ENCODE results near the gene ORC5.

Gene ORC5

GRCh38 chr7:104142147-104142546 is 65.7 kb downstream of the ORC5 start:
- H3K4me3 ChIP-seq (ENCODE audit: low read length, poor library complexity, severe bottlenecking) = no peak overlapping the region
- H3F3A ChIP-seq (ENCODE audit: low read depth) = no peaks in the 10 kb centered on the region
- no peak overlapping the region for H3K4me2 ChIP-seq (ENCODE audit: low read depth, low read length, poor library complexity, severe bottlenecking)
- H3K27me3 ChIP-seq (ENCODE audit: insufficient read depth, low read length, poor library complexity, severe bottlenecking) = no peaks in the 10 kb centered on the region
- peaks cover 11% of the 10 kb centered on the region for H3K4me1 ChIP-seq (ENCODE audit: insufficient read depth, low read length, poor library complexity, severe bottlenecking)
- no peaks in the 10 kb centered on the region for H3K9me3 ChIP-seq (ENCODE audit: insufficient read depth, low read depth, low read length)
- no peak for TF ChIP-seq CTCF (conservative IDR thresholded peaks at IDR 0.05; ENCODE audit: low read length)
- TF ChIP-seq EZH2phosphoT487 (IDR thresholded peaks at IDR 0.05; ENCODE audit: borderline replicate concordance) = no peak
- H2AFZ ChIP-seq (ENCODE audit: low read length) = no peak overlapping the region
- H3K9me2 ChIP-seq (replicated peaks; ENCODE audit: low read depth, low read length) = no peaks in the 10 kb centered on the region
- H3K79me2 ChIP-seq (ENCODE audit: insufficient read depth, low read length) = no peaks in the 10 kb centered on the region
- no peak overlapping the region for H3K9ac ChIP-seq (ENCODE audit: low read depth, low read length, poor library complexity, severe bottlenecking)
- no peaks in the 10 kb centered on the region for H4K20me1 ChIP-seq (ENCODE audit: insufficient read depth, low read length, poor library complexity, severe bottlenecking)
- H3K36me3 ChIP-seq (ENCODE audit: insufficient read depth, low read length) = peaks cover 5% of the 10 kb centered on the region; the same call in 1 of the 2 replicates

DNA sequence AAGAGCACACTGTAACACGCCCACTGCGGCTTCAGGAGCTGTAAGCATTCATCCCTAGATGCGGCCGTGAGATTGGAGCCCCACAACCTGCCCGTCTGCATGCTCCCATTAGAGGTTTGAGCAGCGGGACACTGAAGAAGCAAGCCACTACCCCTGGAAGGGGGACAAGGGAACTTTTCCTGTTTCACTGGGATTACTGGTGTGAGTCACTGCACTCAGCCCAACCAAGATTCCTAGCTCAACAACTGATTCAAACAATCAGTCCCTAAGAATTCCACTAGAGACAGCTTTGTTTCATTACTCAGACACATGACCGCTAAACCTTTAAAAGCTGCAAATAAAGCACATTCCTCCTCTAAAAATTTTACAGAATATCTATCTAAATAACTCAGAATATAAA is 69.8 kb downstream of the ORC5 start:
- Histone ChIP-seq H3F3A (ENCODE audit: low read depth) (no peaks in the 10 kb centered on the region), H3K4me2 (ENCODE audit: low read depth, low read length, poor library complexity, severe bottlenecking) (no peak overlapping the region), H3K4me3 (ENCODE audit: low read length, poor library complexity, severe bottlenecking) (no peak overlapping the region), H3K4me1 (ENCODE audit: insufficient read depth, low read length, poor library complexity, severe bottlenecking) (no peaks in the 10 kb centered on the region), H2AFZ (ENCODE audit: low read length) (no peak overlapping the region), H4K20me1 (ENCODE audit: insufficient read depth, low read length, poor library complexity, severe bottlenecking) (no peaks in the 10 kb centered on the region), H3K9me2 (replicated peaks; ENCODE audit: low read depth, low read length) (no peaks in the 10 kb centered on the region), H3K36me3 (ENCODE audit: insufficient read depth, low read length) (peaks cover 26% of the 10 kb centered on the region; the same call in 1 of the 2 replicates), H3K9me3 (ENCODE audit: insufficient read depth, low read depth, low read length) (no peaks in the 10 kb centered on the region), H3K79me2 (ENCODE audit: insufficient read depth, low read length) (no peaks in the 10 kb centered on the region), H3K27me3 (ENCODE audit: insufficient read depth, low read length, poor library complexity, severe bottlenecking) (no peaks in the 10 kb centered on the region), H3K9ac (ENCODE audit: low read depth, low read length, poor library complexity, severe bottlenecking) (no peak overlapping the region)
- no peak for TF ChIP-seq EZH2phosphoT487 (IDR thresholded peaks at IDR 0.05; ENCODE audit: borderline replicate concordance)
- no peak for TF ChIP-seq CTCF (conservative IDR thresholded peaks at IDR 0.05; ENCODE audit: low read length)

DNA sequence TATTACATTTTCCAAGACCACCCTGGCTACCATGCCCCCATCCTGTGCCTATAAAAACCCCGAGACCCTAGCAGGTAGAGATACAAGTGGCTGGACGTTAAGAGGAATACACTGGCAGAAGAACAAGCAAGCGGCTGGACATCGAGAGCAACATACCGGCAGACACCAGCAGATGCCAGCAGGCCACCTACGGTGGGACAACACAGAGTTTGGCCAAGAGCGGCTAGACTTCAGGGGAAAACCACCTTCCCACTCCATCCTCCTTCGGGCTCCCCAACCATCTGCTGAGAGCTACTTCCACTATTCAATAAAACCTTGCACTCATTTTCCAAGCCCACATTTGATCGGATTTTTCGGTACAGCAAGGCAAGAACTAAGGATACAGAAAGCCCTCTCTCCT is 70.3 kb downstream of the ORC5 start:
- no peaks in the 10 kb centered on the region for H3K79me2 ChIP-seq (ENCODE audit: insufficient read depth, low read length)
- no peak overlapping the region for H2AFZ ChIP-seq (ENCODE audit: low read length)
- TF ChIP-seq CTCF (conservative IDR thresholded peaks at IDR 0.05; ENCODE audit: low read length) (no peak), EZH2phosphoT487 (IDR thresholded peaks at IDR 0.05; ENCODE audit: borderline replicate concordance) (no peak)
- no peak overlapping the region for H3K4me3 ChIP-seq (ENCODE audit: low read length, poor library complexity, severe bottlenecking)
- H3K9me3 ChIP-seq (ENCODE audit: insufficient read depth, low read depth, low read length) = no peaks in the 10 kb centered on the region
- no peaks in the 10 kb centered on the region for H3K27me3 ChIP-seq (ENCODE audit: insufficient read depth, low read length, poor library complexity, severe bottlenecking)
- H3K36me3 ChIP-seq (ENCODE audit: insufficient read depth, low read length) = peaks cover 29% of the 10 kb centered on the region; the same call in 1 of the 2 replicates
- H3K9ac ChIP-seq (ENCODE audit: low read depth, low read length, poor library complexity, severe bottlenecking) = no peak overlapping the region
- H3K9me2 ChIP-seq (replicated peaks; ENCODE audit: low read depth, low read length) = no peaks in the 10 kb centered on the region
- H3K4me1 ChIP-seq (ENCODE audit: insufficient read depth, low read length, poor library complexity, severe bottlenecking) = no peaks in the 10 kb centered on the region
- no peaks in the 10 kb centered on the region for H4K20me1 ChIP-seq (ENCODE audit: insufficient read depth, low read length, poor library complexity, severe bottlenecking)
- no peak overlapping the region for H3K4me2 ChIP-seq (ENCODE audit: low read depth, low read length, poor library complexity, severe bottlenecking)
- H3F3A ChIP-seq (ENCODE audit: low read depth) = no peaks in the 10 kb centered on the region
